ENCODE data around the gene NRCAM.

NRCAM gene

DNA sequence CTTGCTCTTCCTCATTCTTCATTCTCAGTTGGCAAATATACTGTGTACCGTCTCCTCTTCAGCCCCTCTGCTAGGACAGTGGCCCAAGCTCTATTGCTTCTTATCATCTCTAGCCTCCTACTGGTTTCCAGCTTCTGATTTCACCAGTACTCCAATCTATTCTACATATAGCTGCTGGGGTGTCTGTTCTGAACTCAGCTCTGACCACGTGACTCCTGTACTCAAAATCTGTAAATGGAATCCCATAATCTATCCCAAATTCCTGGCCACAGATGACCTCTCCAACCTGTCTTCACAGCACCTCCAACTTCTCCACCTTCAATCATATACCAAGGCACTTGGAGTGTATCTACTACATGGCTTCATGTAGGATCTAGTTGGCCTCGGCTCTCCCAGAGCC, 152.9 kb downstream of the NRCAM start (continued):
- TF ChIP-seq, protein P1, sequence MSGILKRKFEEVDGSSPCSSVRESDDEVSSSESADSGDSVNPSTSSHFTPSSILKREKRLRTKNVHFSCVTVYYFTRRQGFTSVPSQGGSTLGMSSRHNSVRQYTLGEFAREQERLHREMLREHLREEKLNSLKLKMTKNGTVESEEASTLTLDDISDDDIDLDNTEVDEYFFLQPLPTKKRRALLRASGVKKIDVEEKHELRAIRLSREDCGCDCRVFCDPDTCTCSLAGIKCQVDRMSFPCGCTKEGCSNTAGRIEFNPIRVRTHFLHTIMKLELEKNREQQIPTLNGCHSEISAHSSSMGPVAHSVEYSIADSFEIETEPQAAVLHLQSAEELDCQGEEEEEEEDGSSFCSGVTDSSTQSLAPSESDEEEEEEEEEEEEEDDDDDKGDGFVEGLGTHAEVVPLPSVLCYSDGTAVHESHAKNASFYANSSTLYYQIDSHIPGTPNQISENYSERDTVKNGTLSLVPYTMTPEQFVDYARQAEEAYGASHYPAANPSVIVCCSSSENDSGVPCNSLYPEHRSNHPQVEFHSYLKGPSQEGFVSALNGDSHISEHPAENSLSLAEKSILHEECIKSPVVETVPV (CRISPR knock-in tag; IDR thresholded peaks at IDR 0.05) = no peak

DNA sequence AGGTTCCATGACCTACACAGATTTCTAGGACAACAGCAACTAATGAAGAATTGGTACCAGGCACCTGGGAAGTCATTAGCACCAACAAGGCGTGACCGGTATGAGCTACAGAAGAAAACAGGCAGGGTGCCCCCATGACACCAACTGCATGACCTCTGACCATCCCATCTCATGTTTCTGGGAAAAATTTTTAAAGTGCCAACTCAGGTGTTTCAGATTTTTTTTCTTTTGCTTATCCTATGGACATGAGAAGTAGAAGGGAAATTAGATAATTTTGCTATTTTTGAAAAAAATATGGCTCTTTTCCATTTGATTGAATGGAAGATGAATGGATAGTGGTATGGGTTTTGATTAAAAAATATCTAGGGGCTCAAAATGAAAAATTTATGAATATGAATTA, 154.8 kb downstream of the NRCAM start:
- ATAC-seq = no peak
- TF ChIP-seq, protein P2, sequence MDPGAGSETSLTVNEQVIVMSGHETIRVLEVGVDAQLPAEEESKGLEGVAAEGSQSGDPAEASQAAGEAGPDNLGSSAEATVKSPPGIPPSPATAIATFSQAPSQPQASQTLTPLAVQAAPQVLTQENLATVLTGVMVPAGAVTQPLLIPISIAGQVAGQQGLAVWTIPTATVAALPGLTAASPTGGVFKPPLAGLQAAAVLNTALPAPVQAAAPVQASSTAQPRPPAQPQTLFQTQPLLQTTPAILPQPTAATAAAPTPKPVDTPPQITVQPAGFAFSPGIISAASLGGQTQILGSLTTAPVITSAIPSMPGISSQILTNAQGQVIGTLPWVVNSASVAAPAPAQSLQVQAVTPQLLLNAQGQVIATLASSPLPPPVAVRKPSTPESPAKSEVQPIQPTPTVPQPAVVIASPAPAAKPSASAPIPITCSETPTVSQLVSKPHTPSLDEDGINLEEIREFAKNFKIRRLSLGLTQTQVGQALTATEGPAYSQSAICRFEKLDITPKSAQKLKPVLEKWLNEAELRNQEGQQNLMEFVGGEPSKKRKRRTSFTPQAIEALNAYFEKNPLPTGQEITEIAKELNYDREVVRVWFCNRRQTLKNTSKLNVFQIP (CRISPR knock-in tag; IDR thresholded peaks at IDR 0.05; ENCODE audit: borderline replicate concordance, low read depth) = no peak
- TF ChIP-seq TOX (CRISPR knock-in tag; IDR thresholded peaks at IDR 0.05; ENCODE audit: borderline replicate concordance) (no peak), ZNF565 (CRISPR knock-in tag; conservative IDR thresholded peaks at IDR 0.05; ENCODE audit: low read depth) (no peak), RARB (CRISPR knock-in tag; IDR thresholded peaks at IDR 0.05) (no peak), ISL1 (CRISPR knock-in tag; IDR thresholded peaks at IDR 0.05) (no peak), ESRRG (CRISPR knock-in tag; IDR thresholded peaks at IDR 0.05) (no peak)
- TF ChIP-seq, protein P1 (CRISPR knock-in tag; IDR thresholded peaks at IDR 0.05) = no peak
- TF ChIP-seq, protein P3, sequence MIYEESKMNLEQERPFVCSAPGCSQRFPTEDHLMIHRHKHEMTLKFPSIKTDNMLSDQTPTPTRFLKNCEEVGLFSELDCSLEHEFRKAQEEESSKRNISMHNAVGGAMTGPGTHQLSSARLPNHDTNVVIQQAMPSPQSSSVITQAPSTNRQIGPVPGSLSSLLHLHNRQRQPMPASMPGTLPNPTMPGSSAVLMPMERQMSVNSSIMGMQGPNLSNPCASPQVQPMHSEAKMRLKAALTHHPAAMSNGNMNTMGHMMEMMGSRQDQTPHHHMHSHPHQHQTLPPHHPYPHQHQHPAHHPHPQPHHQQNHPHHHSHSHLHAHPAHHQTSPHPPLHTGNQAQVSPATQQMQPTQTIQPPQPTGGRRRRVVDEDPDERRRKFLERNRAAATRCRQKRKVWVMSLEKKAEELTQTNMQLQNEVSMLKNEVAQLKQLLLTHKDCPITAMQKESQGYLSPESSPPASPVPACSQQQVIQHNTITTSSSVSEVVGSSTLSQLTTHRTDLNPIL (CRISPR knock-in tag; IDR thresholded peaks at IDR 0.05; ENCODE audit: low read depth) = no peak

DNA sequence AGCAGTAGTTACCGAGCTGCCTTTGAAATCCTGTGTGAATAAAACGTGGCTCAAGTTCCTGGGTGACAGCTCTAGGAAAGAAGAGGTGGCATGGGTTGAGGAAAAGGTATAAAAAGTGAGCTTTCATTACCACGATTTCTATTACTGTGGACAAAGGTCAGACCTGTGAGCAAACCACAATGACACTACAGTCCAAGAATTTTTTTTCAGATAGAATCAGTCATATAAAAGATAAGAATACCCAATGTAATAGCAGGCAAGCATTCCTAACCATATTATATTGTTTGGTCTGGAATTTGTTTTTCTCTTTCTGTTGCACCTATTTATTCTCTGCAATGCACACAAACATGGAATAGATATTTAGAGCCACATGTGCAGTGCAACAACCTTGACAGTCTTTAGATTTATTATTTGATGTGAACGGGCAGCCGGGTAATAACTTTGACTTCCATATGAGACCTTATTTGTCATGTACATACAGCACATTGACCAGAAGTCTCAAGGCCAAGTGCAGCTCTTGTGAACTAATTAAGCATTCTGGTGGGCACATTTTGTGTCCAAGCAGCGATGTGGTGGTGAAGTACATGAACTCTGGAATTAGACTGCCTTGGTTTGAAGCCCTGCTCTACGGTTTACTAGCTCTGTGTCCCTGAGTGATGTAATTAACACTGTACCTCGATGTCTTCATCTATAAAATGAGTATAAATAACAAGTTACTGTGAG, 156.8 kb downstream of the NRCAM start:
- ATAC-seq = peak; percentile 69
- TF ChIP-seq SNAI2 (CRISPR knock-in tag; IDR thresholded peaks at IDR 0.05) = no peak
- no peak for TF ChIP-seq ZNF8 (CRISPR knock-in tag; IDR thresholded peaks at IDR 0.05)
- TF ChIP-seq GLIS3 (CRISPR knock-in tag; IDR thresholded peaks at IDR 0.05) = peak; percentile 49; the same call in 1 of the 2 replicates
- TF ChIP-seq, protein P4, sequence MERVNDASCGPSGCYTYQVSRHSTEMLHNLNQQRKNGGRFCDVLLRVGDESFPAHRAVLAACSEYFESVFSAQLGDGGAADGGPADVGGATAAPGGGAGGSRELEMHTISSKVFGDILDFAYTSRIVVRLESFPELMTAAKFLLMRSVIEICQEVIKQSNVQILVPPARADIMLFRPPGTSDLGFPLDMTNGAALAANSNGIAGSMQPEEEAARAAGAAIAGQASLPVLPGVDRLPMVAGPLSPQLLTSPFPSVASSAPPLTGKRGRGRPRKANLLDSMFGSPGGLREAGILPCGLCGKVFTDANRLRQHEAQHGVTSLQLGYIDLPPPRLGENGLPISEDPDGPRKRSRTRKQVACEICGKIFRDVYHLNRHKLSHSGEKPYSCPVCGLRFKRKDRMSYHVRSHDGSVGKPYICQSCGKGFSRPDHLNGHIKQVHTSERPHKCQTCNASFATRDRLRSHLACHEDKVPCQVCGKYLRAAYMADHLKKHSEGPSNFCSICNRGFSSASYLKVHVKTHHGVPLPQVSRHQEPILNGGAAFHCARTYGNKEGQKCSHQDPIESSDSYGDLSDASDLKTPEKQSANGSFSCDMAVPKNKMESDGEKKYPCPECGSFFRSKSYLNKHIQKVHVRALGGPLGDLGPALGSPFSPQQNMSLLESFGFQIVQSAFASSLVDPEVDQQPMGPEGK (CRISPR knock-in tag; IDR thresholded peaks at IDR 0.05; ENCODE audit: borderline replicate concordance) = peak; percentile 46; the same call in 1 of the 2 replicates
- TF ChIP-seq ZNF70 (CRISPR knock-in tag; IDR thresholded peaks at IDR 0.05) = no peak
- TF ChIP-seq ISL1 (CRISPR knock-in tag; IDR thresholded peaks at IDR 0.05) = peak; percentile 87
- TF ChIP-seq ESRRG (CRISPR knock-in tag; IDR thresholded peaks at IDR 0.05) = no peak
- no peak for TF ChIP-seq OSR1 (CRISPR knock-in tag; IDR thresholded peaks at IDR 0.05)
- no peak for TF ChIP-seq RARB (CRISPR knock-in tag; IDR thresholded peaks at IDR 0.05)
- TF ChIP-seq, protein P2 (CRISPR knock-in tag; IDR thresholded peaks at IDR 0.05; ENCODE audit: borderline replicate concordance, low read depth) = no peak; the same call in 1 of the 2 replicates
- no peak for TF ChIP-seq TOX (CRISPR knock-in tag; IDR thresholded peaks at IDR 0.05; ENCODE audit: borderline replicate concordance)
- TF ChIP-seq PPARA (CRISPR knock-in tag; IDR thresholded peaks at IDR 0.05; ENCODE audit: borderline replicate concordance) = no peak
- TF ChIP-seq, protein P1 (CRISPR knock-in tag; IDR thresholded peaks at IDR 0.05) = 0 out of 2 replicates have a peak, but pooled peaks have one; percentile 18
- TF ChIP-seq CSDC2 (CRISPR knock-in tag; IDR thresholded peaks at IDR 0.05) = no peak
- TF ChIP-seq, protein P5, sequence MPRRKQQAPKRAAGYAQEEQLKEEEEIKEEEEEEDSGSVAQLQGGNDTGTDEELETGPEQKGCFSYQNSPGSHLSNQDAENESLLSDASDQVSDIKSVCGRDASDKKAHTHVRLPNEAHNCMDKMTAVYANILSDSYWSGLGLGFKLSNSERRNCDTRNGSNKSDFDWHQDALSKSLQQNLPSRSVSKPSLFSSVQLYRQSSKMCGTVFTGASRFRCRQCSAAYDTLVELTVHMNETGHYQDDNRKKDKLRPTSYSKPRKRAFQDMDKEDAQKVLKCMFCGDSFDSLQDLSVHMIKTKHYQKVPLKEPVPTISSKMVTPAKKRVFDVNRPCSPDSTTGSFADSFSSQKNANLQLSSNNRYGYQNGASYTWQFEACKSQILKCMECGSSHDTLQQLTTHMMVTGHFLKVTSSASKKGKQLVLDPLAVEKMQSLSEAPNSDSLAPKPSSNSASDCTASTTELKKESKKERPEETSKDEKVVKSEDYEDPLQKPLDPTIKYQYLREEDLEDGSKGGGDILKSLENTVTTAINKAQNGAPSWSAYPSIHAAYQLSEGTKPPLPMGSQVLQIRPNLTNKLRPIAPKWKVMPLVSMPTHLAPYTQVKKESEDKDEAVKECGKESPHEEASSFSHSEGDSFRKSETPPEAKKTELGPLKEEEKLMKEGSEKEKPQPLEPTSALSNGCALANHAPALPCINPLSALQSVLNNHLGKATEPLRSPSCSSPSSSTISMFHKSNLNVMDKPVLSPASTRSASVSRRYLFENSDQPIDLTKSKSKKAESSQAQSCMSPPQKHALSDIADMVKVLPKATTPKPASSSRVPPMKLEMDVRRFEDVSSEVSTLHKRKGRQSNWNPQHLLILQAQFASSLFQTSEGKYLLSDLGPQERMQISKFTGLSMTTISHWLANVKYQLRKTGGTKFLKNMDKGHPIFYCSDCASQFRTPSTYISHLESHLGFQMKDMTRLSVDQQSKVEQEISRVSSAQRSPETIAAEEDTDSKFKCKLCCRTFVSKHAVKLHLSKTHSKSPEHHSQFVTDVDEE (CRISPR knock-in tag; IDR thresholded peaks at IDR 0.05) = no peak
- TF ChIP-seq ZFP30 (CRISPR knock-in tag; IDR thresholded peaks at IDR 0.05) = no peak
- no peak for TF ChIP-seq ARNTL (CRISPR knock-in tag; IDR thresholded peaks at IDR 0.05; ENCODE audit: borderline replicate concordance, low read depth)
- peak; percentile 52 for TF ChIP-seq TCF4 (CRISPR knock-in tag; IDR thresholded peaks at IDR 0.05; ENCODE audit: borderline replicate concordance)
- TF ChIP-seq, protein P3 (CRISPR knock-in tag; IDR thresholded peaks at IDR 0.05; ENCODE audit: low read depth) = peak; percentile 89
